ENCODE data around the gene MAP1S.
A peak's percentile ranks its signal among the peaks of the same experiment; 100 is the strongest.

MAP1S gene

DNA sequence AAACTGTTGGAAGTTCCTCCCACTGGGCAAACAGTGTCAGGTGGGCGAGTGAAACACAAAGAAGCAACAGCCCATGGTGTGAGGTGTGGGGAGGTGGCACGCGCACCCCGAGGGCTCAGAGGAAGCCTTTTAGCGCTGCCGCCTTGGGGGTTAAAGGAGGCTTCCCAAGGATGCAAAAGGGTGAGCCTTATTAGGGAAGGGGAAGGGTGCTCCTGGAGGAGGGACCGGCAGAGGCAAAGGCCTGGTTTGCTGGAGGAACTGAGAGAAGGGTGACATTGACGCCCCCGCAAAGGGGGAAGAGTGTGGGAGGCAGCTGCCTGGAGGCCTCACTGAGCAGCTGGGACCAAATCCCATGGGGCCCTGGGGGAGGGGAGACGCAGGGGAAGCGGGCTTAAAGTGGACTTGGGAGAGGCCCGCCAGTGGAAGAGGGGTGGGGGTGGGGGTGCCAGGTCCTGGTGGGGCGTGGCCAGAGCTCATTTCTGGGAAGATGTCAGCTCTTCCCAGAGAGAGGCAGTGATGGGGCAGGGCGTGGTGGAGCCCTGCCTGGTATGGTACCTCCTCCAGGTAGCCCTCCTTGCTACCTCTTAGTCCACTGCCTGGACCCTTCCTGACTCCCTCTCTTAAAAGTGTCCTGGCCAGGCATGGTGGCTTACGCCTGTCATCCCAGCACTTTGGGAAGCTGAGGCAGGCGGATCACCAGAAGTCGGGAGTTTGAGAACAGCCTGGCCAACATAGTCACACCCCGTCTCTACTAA is 20.0 kb downstream of the MAP1S start:
- no peak for DNase-seq (ENCODE audit: low read depth in 3 of 3)

- no peak for DNase-seq (ENCODE audit: low read depth in 3 of 3)
Observed at GRCh38 chr19:17741456-17741855, 22.2 kb downstream of the MAP1S start.

GRCh38 chr19:17743874-17744580 is 24.7 kb downstream of the MAP1S start:
- no peak for DNase-seq (ENCODE audit: low read depth in 3 of 3)

DNA sequence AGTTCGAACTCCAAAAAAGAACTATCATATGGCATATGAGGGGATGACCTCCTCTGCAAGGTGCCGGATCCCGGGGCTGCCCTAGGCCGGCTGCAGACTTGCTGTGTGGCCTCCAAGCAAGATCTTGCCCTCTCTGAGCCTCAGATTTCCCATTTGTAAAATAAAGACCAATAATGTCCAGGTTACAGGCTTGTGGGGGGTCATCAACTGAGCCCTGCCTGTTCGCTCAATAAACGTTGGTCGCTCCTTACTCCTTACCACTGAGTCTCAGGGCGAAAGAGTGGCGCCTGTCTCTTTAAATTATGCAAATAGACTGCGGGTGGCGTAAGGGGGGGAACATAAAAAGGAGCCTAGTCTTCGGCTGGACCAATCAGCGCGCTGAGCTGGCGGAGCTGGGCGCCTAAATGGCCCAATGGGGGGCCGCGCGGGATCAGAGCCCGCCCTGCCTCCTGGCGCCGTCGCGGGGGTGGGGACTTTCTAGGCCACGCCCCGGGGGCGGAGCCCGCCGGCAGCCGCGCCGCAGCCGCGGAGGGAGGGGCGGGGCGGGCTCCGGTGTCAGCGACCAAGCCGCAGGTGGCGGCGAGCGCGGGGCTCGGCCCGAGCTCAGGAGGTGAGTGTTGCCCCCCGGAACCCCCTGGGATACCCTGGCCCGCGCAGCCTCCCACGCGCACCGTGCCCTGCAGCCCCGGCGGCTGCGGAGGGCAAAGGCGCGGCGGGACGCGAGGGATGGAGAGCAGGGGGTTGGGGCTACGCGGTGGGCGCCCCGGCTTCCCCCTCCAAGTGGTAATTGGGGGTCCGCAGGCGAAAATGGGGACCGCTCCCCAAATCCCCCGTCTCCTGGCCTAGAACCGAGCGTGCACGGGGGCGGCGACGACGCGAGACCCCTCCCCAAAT is 28.2 kb downstream of the MAP1S start:
- DNase-seq (ENCODE audit: low read depth in 3 of 3), result peak; percentile 89 to 93 (median 89)

- no peak for DNase-seq (ENCODE audit: low read depth in 3 of 3)
Observed at GRCh38 chr19:17748884-17749638, 29.8 kb downstream of the MAP1S start.

DNA sequence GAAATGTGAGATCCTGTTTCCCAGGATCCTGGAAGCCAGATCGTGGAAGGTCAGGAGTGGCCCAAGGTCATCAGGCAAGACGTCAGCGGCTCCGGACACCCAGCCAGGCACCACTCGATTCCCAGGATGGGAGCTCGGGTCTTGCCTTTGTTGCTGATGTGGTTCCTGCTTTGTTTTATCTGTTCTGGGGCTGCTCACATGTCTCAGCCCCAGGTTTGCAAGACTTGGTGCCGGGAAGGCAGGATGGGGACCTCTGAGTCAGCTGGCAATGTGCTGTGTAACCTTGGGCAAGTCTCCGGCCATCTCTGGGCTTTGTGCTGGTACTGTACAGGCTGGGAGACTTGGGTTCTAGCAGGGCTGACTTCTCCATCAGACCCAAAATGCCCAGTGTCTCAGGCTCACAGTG is 30.6 kb downstream of the MAP1S start:
- peak in 1 of 3 experiments; percentile 40 for DNase-seq (ENCODE audit: low read depth in 3 of 3)

GRCh38 chr19:17751103-17751911 is 32.0 kb downstream of the MAP1S start, which contains the start of gene FCHO1:
FCHO1 (plus strand) TSS chr19:17751477; CDS start chr19:17755165, 3,688 bp downstream.
- DNase-seq (ENCODE audit: low read depth in 3 of 3), result peak; percentile 67 to 85 (median 71)

GRCh38 chr19:17751912-17752273 is 32.6 kb downstream of the MAP1S start:
- DNase-seq (ENCODE audit: low read depth in 3 of 3), result no peak

GRCh38 chr19:17752865-17753639 is 33.8 kb downstream of the MAP1S start:
- no peak for DNase-seq (ENCODE audit: low read depth in 3 of 3)

GRCh38 chr19:17753976-17754375 is 34.7 kb downstream of the MAP1S start:
- no peak for DNase-seq (ENCODE audit: low read depth in 3 of 3)

DNA sequence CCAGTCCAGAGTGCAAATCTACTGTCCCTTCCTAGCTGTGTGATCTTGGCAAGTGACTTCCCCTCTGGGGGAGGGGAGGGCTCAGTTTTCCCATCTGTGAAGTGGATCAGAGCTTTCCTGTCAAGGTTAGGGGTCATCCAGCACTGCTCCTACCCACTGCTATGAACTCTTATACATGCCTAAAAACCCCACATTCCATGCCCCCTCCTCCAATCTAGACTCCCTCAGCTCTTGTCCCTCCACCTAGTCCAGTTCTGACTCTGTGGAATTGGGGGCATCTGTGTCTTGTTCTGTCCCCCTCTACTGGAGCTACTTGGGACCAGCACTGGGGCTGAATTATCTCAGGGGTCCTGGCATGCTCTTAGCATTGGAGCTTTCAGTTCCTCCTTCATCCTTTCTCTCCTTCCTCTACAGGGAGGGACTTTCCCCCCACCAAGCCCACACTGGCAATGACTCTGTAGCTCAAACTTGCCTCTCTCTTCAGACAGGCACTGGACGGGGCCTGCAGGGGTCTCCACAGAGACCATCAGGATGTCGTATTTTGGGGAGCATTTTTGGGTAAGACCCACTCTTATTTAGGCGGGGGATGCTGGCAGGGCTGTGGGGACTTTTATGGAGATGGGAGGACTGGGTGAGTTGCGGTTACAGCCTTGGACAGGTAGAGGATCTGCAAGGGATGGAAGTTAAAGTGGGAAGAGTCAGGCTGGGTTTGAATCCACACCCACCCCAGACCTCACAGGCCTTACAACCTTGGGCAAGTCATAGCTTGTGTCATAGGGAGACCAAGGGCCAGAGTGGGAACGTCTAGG is 35.6 kb downstream of the MAP1S start:
- DNase-seq (ENCODE audit: low read depth in 3 of 3), result no peak

GRCh38 chr19:17755443-17755890 is 36.2 kb downstream of the MAP1S start:
- DNase-seq (ENCODE audit: low read depth in 3 of 3), result no peak

DNA sequence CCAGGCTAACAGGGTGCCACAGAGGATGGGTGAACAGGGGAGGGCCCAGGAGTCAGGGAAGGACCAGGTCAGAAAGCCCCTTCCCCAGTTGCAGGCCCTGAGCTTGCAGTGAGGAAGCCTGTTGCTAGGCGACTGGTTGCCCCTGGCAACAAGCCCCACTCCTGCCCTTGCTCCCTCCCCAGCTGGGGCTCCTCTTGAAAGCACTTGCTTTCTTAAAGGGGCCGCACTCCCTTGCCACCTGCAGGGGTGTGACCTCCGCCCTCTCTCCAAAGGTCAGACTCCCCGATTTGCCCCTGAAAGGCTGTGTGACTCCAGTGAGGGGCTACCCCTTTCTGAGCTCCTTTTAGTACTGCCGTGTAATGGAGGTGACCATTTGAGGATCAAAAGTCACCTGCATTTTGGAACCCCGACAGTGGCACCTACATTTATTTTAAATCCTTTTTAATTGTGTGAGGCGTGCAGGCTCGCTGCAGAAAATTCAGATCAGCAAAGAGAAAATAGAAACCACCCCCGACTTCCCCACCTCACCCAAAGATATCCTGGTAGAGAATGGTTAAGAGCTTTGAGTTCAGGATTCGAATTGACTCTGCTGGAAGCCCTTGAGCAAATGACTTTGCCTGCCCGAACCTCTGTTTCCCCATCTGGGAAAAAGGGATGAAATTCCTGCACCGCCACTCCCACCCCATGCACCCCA is 36.8 kb downstream of the MAP1S start:
- DNase-seq (ENCODE audit: low read depth in 3 of 3), result no peak

DNA sequence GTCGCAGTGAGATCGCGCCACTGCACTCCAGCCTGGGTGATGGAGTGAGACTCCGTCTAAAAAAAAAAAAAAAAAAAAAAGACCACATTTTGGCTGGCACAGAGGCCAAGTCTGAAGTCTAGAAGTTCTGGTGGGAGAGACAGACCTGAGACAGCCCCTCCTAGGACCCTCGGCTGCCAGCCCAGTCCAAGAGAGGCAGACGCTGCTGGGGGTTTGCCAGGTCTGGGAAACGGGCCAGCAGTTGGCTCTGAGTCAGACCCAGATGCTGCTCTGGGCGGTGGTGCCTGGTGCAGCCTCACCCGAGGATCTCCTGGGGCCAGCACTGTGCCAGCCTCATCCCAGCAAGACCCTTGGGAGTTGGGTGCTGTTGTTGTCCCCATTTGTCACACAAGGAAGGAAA is 37.8 kb downstream of the MAP1S start:
- DNase-seq (ENCODE audit: low read depth in 3 of 3), result no peak

DNA sequence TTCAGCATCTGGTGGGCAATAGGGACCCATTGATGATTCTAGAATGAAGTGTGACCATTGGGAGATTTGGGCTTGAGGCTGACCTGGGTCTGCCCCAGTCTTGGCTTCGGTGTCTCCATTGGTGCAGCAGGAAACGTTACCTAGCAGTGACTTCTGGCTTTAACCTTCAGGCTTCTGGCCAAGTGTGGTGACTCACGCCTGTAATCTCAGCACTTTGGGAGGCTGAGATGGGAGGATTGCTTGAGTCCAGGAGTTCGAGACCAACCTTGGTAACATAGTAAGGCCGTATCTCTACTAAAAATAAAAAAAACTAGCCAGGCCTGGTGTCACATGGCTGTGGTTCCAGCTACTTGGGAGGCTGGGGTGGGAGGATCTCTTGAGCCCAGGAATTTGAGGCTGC is 39.2 kb downstream of the MAP1S start:
- no peak for DNase-seq (ENCODE audit: low read depth in 3 of 3)

DNA sequence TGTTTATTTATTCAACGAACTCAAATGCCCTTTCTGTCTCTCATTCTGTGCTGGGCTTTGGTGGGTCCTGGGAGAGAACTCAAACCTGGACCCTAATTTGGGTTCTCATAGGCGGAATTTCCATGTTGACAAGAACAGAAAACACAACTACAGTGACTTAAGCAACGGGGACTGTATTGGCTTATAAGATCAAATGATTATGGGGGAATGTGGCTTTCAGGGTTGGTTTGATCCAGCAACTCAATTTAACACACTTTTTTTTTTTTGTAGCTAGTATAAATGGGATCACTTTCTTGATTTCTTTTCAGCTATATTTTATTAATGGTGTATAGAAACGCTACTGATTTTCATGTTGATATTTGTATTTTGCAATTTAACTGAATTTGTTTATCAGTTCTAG is 41.9 kb downstream of the MAP1S start:
- no peak for DNase-seq (ENCODE audit: low read depth in 3 of 3)

GRCh38 chr19:17762505-17763229 is 43.4 kb downstream of the MAP1S start:
- DNase-seq (ENCODE audit: low read depth in 3 of 3), result no peak

DNA sequence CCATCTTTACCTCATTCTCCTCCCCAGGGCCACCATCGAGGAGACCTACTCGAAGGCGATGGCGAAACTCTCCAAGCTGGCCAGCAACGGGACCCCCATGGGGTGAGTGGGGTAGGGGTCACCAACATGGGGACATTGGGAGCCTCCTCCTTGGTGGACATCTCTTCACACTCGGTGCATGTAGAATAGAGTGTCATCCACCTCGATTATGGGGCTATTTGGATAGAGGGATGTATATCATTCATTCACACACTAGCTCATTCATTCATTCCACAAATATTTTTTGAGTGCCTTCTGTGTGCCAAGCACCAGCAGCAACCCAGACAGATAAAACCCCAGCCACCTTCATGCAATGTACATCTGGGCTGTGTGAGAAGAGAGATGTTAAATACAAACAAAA is 45.1 kb downstream of the MAP1S start:
- DNase-seq (ENCODE audit: low read depth in 3 of 3), result no peak
